Measurements from ENCODE around the gene CA9.
A peak's percentile ranks its signal among the peaks of the same experiment; 100 is the strongest.

- TF ChIP-seq TAF1 (IDR thresholded peaks at IDR 0.05; ENCODE audit: low read depth), result no peak
- TF ChIP-seq, protein P1, sequence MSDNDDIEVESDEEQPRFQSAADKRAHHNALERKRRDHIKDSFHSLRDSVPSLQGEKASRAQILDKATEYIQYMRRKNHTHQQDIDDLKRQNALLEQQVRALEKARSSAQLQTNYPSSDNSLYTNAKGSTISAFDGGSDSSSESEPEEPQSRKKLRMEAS (IDR thresholded peaks at IDR 0.05), result no peak
- TF ChIP-seq NFIC (IDR thresholded peaks at IDR 0.05), result peak; percentile 49; the same call in 1 of the 2 replicates
- no peak for TF ChIP-seq EP300 (IDR thresholded peaks at IDR 0.05; ENCODE audit: borderline replicate concordance)
- TF ChIP-seq FOXM1 (IDR thresholded peaks at IDR 0.05; ENCODE audit: borderline replicate concordance, low read depth), result no peak
- TF ChIP-seq, protein P2, sequence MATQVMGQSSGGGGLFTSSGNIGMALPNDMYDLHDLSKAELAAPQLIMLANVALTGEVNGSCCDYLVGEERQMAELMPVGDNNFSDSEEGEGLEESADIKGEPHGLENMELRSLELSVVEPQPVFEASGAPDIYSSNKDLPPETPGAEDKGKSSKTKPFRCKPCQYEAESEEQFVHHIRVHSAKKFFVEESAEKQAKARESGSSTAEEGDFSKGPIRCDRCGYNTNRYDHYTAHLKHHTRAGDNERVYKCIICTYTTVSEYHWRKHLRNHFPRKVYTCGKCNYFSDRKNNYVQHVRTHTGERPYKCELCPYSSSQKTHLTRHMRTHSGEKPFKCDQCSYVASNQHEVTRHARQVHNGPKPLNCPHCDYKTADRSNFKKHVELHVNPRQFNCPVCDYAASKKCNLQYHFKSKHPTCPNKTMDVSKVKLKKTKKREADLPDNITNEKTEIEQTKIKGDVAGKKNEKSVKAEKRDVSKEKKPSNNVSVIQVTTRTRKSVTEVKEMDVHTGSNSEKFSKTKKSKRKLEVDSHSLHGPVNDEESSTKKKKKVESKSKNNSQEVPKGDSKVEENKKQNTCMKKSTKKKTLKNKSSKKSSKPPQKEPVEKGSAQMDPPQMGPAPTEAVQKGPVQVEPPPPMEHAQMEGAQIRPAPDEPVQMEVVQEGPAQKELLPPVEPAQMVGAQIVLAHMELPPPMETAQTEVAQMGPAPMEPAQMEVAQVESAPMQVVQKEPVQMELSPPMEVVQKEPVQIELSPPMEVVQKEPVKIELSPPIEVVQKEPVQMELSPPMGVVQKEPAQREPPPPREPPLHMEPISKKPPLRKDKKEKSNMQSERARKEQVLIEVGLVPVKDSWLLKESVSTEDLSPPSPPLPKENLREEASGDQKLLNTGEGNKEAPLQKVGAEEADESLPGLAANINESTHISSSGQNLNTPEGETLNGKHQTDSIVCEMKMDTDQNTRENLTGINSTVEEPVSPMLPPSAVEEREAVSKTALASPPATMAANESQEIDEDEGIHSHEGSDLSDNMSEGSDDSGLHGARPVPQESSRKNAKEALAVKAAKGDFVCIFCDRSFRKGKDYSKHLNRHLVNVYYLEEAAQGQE (IDR thresholded peaks at IDR 0.05; ENCODE audit: low read depth), result no peak
- no peak for TF ChIP-seq YY1 (IDR thresholded peaks at IDR 0.05; ENCODE audit: low read depth)
- no peak for TF ChIP-seq CREB1 (IDR thresholded peaks at IDR 0.05; ENCODE audit: low read depth)
- no peak for TF ChIP-seq RAD21 (IDR thresholded peaks at IDR 0.05; ENCODE audit: low read depth)
- no peak for TF ChIP-seq TEAD4 (IDR thresholded peaks at IDR 0.05)
- no peak for TF ChIP-seq TCF12 (IDR thresholded peaks at IDR 0.05; ENCODE audit: low read depth)
- TF ChIP-seq USF1 (IDR thresholded peaks at IDR 0.05), result no peak
These were observed 8.3 kb upstream of the CA9 start for GRCh38 chr9:35665471-35665818.
